Activated T-cell treated with anti-CD3 and anti-CD28 coated beads for 48 hours (primary cell): Measurements from ENCODE around the gene MST1.

Experiments used
- DNase-seq: peaks from one replicate; pipeline ENCODE4 v3.0.0-alpha.2; 2020; ENCODE audit warnings: low read depth

MST1 gene

GRCh38 chr3:49717959-49718857 lies 28.9 kb upstream of the MST1 start:
- no peak for DNase-seq

GRCh38 chr3:49717211-49717958 lies 28.1 kb upstream of the MST1 start:
- no peak for DNase-seq

- DNase-seq: no peak
Observed at GRCh38 chr3:49716691-49717210, 27.5 kb upstream of the MST1 start.

GRCh38 chr3:49716169-49716568 lies 26.9 kb upstream of the MST1 start:
- no peak for DNase-seq

GRCh38 chr3:49715611-49716121 lies 26.4 kb upstream of the MST1 start:
- no peak for DNase-seq

- no peak for DNase-seq
Observed at GRCh38 chr3:49714728-49715550, 25.7 kb upstream of the MST1 start.

- DNase-seq: no peak
Observed at GRCh38 chr3:49713336-49714105, 24.2 kb upstream of the MST1 start.

- no peak for DNase-seq
Observed at GRCh38 chr3:49712631-49713317, 23.5 kb upstream of the MST1 start.

- DNase-seq: no peak
Observed at GRCh38 chr3:49712166-49712565, 22.9 kb upstream of the MST1 start.

GRCh38 chr3:49711489-49711888 lies 22.2 kb upstream of the MST1 start:
- no peak for DNase-seq

- DNase-seq: no peak
Observed at GRCh38 chr3:49709852-49710251, 20.6 kb upstream of the MST1 start.

- no peak for DNase-seq
Observed at GRCh38 chr3:49707113-49707480, 17.8 kb upstream of the MST1 start.

- no peak for DNase-seq
Observed at GRCh38 chr3:49706456-49707112, 17.3 kb upstream of the MST1 start.

GRCh38 chr3:49705390-49705960 lies 16.2 kb upstream of the MST1 start:
- DNase-seq: no peak

GRCh38 chr3:49704629-49705028 lies 15.4 kb upstream of the MST1 start:
- DNase-seq: no peak

- no peak for DNase-seq
Observed at GRCh38 chr3:49703956-49704355, 14.7 kb upstream of the MST1 start.

GRCh38 chr3:49703443-49703927 lies 14.2 kb upstream of the MST1 start:
- peak; percentile 58 for DNase-seq

GRCh38 chr3:49702672-49703071 lies 13.4 kb upstream of the MST1 start:
- no peak for DNase-seq

- no peak for DNase-seq
Observed at GRCh38 chr3:49701388-49702077, 12.3 kb upstream of the MST1 start.
